ENCODE results near the gene ATG12.

- TF ChIP-seq POLR2A (IDR thresholded peaks at IDR 0.05; ENCODE audit: low read depth, low read length) = no peak
- no peak for TF ChIP-seq TAF1 (IDR thresholded peaks at IDR 0.05; ENCODE audit: borderline replicate concordance, low read depth, low read length)
- TF ChIP-seq POLR2AphosphoS5 (IDR thresholded peaks at IDR 0.05; ENCODE audit: low read depth, low read length) = no peak
Measured at GRCh38 chr5:115849258-115849798, 8.0 kb upstream of the ATG12 start.
